CD4-positive, alpha-beta T cell treated with Interleukin-15 for 1 hour (primary cell): ENCODE data around the gene ATP13A5.

Experiments
- DNase-seq: peaks from one replicate; pipeline ENCODE4 v3.0.0-alpha.2; 2020

Gene ATP13A5

DNA sequence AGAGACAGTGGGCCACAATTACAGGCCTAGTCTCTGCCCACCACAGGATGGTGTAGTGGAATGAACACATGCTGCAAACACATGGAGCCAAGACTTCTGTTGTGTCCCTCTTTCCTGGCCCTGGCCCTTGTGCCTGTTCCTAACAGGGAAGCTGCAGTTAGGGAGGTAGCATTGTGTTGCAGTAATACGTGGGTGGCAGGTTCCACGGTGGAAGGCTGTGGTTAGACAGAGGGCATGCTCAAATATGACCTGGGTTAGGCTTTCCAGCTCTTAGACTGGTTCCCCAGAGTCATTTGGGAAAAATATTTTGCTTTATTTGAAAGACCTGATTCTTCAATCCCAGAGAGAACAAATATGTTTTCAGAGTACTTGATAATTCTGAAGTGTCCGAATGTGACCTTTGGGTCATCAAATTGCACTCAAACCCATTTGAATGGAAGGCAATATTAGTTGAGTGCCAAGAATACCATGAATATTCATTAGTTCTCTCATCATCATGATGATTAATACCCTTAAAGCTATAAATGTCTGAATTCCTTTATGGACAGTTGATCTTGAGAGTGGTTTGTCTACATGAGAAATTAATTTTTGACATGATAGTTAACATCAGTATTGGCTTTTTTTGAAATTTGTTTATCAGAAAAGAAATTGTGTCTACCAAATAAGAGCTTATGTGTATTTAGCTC lies 109.1 kb downstream of the ATP13A5 start:
- no peak for DNase-seq

DNA sequence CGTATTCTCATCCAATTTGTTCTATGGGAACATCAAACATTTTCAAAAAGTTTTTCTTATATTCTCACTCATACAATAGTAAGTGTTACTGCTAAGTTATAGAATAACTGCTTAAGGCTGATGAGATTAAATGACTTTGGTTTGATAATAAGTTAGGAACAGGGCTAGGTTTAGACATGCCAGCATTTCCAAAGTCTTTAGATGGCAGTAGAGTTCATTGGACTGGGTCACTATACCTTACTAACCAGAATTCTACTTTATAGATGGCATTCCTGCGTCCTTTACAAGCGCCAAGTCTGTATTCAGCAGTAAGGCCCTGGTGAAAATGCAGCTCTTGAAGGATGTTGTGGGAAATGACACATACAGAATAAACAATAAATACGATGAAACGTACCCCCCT lies 115.8 kb downstream of the ATP13A5 start:
- no peak for DNase-seq

DNA sequence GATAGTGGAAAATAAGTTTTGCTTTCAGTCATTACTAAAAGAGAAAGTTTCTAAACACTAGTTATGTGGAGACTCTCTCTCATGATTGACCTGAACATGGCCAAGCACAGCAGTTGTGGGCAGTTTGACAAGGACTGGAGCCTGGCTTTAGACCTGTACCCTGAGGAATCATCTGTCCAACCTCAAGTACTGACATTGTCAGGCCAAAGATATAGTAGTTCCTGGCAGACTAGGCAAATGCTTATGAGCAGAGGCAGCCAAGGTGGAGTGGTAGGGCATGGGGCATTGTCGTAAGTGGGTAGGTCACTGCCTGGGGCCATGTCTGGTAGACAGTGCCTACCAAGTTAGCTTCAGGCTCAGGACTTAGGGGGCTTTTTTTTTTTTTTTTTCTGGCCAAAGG lies 116.6 kb downstream of the ATP13A5 start:
- DNase-seq: no peak

DNA sequence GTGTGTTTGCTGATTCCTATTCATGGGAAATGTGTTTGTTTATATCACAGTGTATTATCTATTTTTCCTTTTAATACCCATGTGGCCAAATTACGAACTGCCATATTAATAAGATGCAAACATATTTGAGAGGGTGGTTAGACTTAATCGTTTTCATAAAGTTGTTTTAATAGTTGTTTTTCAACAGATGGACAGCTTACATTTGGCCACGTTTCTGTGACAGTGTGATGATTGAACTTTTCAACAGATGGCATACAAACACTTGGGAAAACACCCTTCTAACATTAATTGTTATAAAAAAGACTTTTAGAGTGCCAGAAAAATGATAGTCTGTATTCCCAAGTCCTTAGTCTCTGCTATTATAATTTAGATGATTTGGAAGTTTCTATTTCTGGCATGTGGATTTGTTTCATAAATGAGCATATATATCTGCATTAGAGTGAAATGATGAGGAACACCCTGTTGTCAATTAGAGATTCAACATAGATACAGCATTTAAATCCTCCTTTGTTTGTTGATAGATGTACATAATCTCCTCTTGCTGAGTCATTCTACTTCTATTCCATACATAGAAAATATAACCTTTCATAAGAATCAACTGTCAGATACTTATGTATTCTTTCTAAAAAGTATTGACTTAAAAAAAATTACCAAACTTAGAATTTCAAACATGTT lies 124.4 kb downstream of the ATP13A5 start:
- DNase-seq: no peak

DNA sequence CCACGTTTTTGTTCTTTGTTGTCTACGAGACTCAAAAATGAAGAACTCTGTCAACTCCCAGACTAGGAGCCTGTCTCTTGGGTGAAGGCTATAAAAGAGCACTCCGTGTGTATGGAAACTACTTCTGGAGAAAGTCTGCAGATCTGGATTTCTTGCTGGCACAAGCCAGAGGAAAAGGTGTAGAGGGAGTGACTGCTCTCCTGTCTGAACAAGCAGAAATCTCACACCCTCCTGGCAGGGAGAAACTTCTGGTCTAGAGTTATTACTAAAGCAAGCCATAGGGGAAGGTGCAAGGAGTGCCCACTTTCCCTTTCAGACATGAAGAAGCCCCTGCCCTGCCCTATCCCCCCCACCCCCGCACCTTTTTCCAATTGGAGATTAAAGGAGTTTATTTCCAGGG lies 128.1 kb downstream of the ATP13A5 start:
- no peak for DNase-seq

DNA sequence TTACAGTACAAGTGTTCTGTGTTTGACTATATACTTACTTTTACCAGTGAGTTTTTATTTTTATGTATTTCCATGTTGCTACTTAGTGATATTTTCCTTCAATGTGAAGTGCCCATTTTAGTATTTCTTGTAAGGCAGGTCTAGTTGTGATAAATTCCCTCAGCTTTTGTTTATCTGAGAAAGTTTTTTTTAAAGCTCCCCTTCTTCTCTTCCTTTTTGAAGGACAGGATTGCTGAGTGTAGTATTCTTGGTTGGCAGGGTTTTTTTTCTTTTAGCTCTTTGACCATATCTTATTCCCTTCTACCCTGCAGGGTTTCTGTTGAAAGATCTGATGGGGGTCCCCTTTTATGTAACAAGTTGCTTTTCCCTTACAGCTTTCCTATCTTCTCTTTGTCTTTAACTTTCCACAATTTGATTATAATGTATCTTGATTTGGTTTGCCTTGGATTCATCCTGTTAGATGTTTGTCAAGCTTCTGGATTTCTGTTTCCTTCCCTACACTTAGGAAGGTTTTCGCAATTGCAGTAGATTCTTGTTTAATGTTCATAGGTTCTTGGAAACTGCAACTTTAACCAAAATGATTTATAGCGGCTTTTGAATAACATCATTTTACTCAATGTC lies 129.6 kb downstream of the ATP13A5 start:
- no peak for DNase-seq

DNA sequence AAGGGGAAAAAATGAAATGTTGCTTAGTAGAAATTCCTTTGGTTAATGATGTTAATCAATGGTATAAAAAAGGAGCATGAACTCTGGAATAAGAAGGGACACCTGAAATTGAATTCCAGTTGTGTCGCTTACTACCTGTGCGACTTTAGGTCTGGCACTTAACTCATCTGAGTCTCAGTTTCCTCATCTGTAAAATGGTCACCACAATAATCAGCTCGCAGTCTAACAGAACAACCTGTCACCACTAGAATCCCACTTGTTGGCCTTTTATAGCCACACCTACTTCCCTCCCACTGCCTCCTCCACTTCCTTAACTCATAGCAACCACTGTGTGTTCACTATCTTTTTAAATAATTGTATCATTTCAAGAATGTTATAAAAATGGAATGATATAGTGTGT lies 135.0 kb downstream of the ATP13A5 start:
- DNase-seq: no peak

DNA sequence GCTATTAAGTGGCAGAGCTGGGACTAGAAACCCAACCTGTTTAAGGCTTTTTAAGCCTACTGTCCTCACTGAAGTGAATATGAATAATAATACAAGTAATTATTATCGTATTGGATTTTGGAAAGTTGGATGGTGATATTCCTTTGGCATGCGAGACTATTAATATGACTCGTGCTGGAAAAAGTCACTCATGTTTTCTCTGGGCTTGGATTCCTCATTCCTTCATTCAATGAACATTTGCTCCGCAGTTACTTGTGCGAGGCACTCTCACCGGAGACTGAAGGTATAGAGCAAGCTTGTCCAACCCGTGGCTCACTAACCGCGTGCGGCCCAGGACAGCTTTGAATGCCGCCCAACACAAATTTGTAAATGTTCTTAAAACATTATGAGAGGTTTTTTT lies 136.8 kb downstream of the ATP13A5 start:
- DNase-seq: no peak

DNA sequence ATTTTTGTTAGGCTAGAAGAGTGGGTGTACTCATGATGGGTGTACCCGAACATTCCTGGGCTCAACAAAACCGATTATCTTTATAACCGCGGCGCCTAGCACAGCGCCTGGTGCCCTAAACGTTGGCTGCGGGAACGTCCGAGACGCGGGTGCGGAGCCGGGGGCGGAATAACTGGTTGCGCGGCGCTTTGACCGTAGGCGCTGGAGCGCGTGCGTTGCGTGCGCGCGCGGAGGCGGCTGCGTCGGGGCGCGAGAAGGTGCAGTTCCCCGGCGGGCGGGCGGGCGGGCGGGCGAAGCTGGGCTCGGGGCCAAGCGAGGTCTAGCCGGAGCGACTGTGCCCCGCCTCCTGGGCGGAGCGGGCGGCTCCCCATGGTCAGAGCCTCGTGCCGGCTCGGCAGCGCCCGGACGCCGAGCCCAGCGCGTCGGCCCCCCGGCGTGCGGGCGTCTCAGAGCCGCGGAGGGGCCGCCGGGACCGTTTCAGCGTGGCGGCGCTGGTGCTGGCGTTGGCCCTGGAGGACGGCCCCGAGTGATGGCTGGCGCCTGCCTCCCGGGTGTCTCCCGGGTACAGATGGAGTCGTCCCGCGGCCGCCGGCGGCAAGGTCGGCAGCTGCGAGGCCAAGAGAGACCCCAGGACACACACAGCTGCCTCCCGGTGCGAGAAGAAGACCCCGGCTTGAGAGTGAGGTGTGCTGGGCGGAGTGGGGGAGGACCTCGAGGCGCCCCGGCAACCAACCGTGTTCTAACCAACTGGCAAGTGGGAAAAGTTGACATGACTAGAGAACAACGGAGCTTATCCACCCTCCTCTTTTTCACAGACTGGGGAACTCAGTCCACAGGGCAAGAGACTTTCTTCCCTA lies 137.5 kb downstream of the ATP13A5 start, which contains the start of gene PLAAT1:
Gene PLAAT1, plus strand, starts transcription at position 373 of the 857 bp plus-strand sequence. CDS start 14,429 bp downstream, outside the sequence.
- DNase-seq: no peak

DNA sequence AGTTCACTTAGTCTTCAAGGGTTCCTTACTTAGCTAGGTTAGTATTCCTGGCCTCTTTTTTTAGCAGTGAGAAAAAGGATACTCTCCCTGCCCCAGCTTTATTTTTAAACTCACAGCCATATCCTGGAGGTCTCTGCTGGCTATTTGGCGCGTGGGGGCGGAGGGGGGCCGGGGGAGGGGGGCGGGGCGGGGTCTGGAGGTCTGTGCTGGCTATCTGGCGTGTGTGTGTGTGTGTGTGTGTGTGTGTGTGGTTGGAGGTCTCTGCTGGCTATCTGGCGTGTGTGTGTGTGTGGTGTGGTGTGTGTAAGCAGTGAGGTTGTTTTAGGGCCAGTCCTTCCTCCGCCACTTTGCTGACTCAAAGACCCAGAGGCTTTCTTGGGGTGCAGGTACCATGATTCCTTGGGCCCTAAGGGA lies 138.1 kb downstream of the ATP13A5 start:
- DNase-seq: no peak

DNA sequence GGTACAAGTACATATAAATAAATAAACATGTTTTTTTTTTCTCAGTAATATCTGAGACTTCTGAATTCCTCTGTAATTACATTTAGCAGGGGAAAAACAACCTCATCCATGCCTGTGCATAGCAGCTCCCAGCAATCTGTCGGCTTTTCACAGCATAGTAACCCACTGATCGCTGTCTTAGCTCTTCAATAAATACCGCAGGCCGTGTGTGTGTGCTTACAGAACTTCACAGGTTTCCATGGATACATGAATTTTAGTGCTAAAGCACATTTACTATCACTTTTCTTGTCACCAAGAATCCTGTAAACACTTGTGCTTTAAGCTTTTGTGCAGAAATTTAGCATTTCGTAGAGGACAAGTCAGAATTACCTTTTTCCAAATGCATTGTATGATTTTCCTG lies 141.5 kb downstream of the ATP13A5 start:
- no peak for DNase-seq

DNA sequence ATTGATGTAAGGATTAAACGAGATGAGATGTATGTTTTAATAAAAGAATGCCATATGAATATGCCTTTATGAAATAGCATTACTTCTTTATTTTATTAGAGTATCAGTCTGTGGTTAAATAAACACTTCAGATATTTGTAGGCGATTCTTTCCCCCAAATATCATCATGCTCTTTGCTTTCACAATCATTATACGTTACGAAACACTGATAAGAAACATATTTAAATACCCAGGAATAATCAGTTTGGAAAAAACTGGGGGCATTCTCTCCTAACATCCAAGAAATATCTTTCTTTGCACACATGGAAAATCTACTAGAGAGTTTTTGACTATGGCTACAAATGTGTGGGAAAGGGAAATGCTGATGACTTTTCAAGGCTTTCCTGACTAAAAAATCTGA lies 142.0 kb downstream of the ATP13A5 start:
- DNase-seq: no peak

DNA sequence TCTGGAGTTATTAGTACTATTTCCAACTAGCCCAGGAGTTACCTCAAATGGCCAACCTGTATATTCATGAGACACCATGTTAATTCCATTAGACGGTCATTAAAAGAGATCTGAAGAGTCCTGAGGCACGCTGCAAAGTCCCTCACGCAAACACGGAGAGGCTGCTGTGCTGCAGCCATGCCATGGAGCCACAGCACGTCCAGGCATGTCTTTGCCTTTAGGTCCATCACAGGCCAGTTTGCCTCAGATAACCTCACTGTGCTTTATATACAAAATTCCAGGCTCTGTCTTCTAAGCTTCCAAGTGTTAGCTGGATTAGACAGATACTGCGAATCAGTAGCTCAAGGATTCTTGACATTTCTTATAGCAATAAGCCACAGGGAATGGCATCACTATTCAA lies 147.4 kb downstream of the ATP13A5 start:
- DNase-seq: no peak

DNA sequence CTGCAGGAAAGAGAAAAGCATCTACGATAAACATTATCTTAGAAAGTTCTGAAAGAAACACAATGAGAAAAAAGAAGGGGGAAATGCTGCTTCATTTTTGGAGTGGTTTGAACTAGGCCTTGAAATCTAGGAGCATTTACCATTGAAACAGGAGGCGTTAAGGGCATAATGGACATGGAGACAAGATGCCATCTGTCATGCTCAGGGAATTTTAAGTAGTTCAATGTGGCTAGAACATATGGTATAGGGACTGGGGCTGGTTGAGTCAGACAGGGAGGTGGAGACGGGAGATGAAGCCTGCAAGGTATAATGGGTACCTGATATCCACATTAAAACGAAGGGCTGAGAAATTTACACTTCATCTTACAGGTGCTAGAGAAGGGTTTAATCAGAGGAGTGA lies 147.9 kb downstream of the ATP13A5 start:
- DNase-seq: no peak

DNA sequence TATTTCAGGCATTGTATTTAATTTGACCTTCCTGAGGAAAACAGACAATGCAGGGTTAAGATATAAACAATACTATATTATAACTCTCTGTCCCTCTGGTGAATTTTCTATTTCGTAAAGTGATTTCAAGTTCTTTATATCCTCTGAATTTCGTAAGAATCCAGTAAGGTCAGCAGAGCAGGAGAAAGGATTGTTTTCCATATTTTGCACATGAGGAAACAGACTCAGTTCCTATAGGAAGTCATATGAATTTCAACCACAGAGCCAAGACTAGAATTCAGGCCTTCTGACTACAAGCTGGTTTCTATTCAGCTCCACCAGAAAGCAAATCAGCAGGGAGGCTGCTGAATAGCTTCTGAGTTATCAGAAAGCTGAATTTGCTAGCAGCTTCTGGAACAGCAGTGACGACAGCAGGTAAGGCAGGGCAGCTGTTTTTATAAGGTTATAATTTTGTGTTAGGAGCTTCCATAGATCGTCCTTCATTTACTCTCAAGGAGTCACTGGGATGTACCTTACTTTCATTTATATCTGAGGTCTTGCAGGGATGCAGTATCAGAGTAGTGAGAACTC lies 148.6 kb downstream of the ATP13A5 start:
- no peak for DNase-seq

DNA sequence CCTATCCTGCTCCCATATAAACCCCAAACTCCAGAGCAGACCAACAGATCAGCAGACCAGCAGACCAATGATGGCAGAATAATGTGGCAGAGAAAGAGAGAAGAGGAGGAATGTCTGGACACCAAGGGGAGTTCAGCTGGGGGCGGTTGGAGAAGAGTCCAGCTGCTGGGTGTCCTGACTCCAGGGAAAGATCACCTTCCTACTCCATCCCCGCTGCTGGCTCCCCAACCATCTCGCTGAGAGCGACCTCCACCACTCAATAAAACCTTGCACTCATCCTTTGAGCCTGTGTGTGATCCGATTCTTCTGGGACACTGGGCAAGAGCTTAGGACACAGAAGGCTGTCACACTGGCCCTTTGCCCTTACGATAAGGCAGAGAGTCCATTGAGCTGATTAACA lies 150.3 kb downstream of the ATP13A5 start:
- no peak for DNase-seq

DNA sequence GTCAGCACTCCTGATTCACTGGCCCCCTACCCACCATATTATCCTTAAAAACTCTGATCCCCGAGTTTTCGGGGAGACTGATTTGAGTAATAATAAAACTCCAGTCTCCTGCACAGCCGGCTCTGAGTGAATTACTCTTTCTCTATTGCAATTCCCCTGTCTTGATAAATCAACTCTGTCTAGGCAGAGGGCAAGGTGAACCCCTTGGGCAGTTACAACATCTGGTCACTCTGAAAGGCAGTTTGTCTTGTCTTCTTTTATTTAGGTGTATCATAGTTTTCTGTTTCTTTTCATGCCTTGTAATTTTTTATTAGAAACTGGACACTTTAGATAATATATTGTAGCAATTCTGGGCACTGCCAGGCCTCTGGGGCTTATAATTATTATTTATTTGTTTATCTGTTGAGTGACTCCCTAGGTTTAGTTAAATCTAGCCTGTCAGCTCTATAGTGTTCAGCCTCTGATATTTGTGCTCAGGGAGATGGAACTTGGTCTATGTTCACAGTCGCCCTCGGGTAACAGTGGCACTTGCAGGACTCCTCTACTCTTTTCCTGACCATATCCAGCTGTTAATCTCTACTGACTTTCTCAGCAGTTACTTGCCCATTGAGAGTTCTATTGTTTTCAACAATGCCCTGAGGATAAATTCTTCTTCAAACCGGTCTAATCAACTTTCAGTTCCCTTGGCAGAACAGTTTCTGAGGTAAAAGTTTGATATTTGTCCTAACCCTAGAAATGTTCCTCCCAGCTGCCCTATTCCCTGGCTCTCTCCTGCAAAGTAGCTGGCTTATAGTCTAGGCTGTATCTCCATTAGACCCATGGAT lies 153.0 kb downstream of the ATP13A5 start:
- DNase-seq: no peak
